Stimulated activated effector memory CD8-positive, alpha-beta T cell treated with anti-CD3 and anti-CD28 coated beads, Interleukin-12 subunit alpha, Interleukin-12 subunit beta, amount 100 ng/mL, for 72 hours (primary cell): Measurements from ENCODE around the gene STIL.
"Not testable (repeated sequence)": the region's sequence is repeated elsewhere in the genome, so short reads cannot be mapped to it uniquely, and the experiment has no call there.

Experiments
- ATAC-seq: fragments of 150-1000 bp; cut with Tn5 transposase; 2 replicates; pipeline ENCODE4 v1.10.0; 2021
- DNase-seq, 2 donors: peaks; one replicate each; pipeline ENCODE4 v3.0.0; 2021 to 2022; ENCODE audit warnings: low spot score in 2 of 2
- H3K27ac Mint-ChIP-seq: one replicate; pipeline ENCODE4 v1.8.0; 2022; ENCODE audit warnings: mild to moderate bottlenecking, mixed read lengths
- H3K36me3 Mint-ChIP-seq: one replicate; pipeline ENCODE4 v1.8.0; 2022; ENCODE audit warnings: mild to moderate bottlenecking, mixed read lengths
- H3K4me1 Mint-ChIP-seq: one replicate; pipeline ENCODE4 v1.8.0; 2022; ENCODE audit warnings: mixed read lengths
- H3K4me3 Mint-ChIP-seq: one replicate; pipeline ENCODE4 v1.8.0; 2022; ENCODE audit warnings: mild to moderate bottlenecking, mixed read lengths
- H3K9me3 Mint-ChIP-seq: one replicate; pipeline ENCODE4 v1.8.0; 2022; ENCODE audit warnings: mixed read lengths

STIL gene

DNA sequence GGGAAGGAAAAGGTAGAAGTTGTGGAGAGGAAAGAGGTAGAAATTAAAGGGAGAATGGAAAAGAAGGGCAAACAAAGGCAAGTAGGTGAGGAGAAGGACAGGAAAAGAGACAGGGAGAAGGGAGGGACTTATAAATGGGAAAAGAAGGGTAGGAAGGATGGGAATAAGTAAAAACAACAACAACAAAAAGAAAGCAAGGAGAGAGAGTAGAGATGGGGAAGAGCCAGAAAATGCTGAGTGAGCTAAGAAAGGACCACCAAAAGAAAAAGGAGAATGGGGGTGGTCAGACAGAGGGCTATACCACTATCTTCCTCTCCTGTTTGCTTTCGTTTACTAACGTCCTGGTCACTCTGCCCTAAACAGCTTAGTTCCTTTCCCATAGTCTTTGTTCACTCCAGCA, 17.9 kb upstream of the STIL start:
- no peak overlapping the region for H3K4me3 Mint-ChIP-seq
- peaks cover 24% of the 10 kb centered on the region for H3K36me3 Mint-ChIP-seq
- no peak overlapping the region for H3K27ac Mint-ChIP-seq
- H3K4me1 Mint-ChIP-seq = peaks cover 7% of the 10 kb centered on the region
- no peaks in the 10 kb centered on the region for H3K9me3 Mint-ChIP-seq
- DNase-seq (no peak), ATAC-seq (no peak)

DNA sequence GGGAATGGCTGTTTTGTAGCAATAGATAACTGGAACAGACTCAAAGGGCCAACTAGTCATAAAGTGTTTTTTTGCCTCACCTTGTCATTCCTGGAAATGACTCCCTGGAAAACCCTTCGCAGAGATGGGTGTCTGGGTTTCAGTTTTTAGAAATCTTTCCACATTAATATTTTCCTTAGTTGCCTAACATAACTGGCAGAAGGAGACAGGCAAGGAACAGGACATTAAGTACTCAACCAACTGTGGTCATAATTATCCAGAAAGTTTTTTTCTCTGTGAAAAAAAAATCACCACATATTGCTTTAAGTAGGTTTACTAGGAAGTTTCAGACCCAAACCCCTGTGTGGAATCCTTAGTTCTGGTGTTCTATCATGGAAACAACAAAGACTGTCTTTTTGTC, 16.3 kb upstream of the STIL start:
- ATAC-seq = no peak
- Mint-ChIP-seq H3K4me1 (no peaks in the 10 kb centered on the region), H3K27ac (no peak overlapping the region), H3K9me3 (no peaks in the 10 kb centered on the region), H3K4me3 (no peak overlapping the region), H3K36me3 (peaks cover 8% of the 10 kb centered on the region)
- no peak for DNase-seq

DNA sequence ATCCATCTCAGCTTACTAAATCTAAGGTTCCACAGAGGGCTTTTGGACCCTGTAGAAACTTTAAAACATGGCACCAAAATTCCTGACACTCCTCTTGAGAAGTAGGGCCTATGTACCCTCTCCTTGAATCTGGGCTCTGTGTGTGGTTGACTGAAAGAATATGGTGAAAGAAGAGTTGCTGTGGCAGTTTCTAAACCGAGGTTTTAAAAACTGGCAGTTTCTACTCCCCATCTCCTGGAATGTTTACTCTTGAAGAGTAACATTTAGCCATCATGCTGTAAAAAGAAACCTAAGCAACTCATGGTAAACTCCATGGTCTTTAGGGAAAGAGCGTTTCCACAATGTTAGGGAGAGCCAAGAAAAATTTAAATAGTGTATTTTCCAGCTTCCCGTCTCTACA, 15.0 kb upstream of the STIL start:
- Mint-ChIP-seq H3K27ac (no peak overlapping the region), H3K4me3 (no peak overlapping the region), H3K9me3 (no peaks in the 10 kb centered on the region), H3K4me1 (no peaks in the 10 kb centered on the region), H3K36me3 (no peaks in the 10 kb centered on the region)
- DNase-seq (no peak), ATAC-seq (no peak)

DNA sequence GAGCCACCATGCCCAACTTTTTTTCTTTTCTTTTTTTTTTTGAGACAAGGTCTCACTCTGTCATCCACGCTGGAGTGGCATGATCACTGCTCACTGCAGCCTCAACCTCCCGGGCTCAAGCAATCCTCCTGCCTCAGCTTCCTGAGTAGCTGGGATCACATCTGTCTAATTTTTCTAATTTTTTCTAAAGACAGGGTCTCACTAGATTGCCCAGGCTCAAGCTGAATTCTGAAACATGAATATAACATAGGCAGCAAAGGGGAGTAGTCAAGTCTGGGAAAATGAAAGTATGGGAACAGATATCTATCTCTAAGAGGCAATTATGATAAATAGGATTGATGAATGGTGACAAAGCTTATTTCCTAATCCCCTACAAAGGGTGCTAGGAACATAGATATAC, 12.3 kb upstream of the STIL start:
- no peaks in the 10 kb centered on the region for H3K36me3 Mint-ChIP-seq
- no peak overlapping the region for H3K4me3 Mint-ChIP-seq
- H3K9me3 Mint-ChIP-seq = no peaks in the 10 kb centered on the region
- no peak for DNase-seq
- H3K27ac Mint-ChIP-seq = no peak overlapping the region
- no peak for ATAC-seq
- H3K4me1 Mint-ChIP-seq = no peaks in the 10 kb centered on the region

DNA sequence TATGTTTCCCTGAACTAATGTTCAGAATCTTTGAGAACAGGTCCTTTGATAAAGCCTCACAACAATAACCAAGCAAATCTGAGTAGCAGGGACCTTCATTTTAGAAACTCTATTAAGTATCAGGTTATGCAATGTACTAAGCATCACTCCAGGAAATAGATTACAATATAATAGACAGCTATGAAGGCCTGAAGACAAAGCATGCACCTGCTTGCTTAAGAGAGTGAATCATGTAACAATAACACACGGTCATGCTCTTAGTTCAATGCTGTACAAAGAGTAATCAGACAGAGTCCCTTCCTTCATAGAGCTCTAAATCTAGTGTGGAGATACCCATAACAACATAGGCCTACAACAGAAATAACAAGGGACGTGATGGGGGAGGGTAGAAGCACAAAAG, 11.6 kb upstream of the STIL start:
- Mint-ChIP-seq H3K27ac (no peak overlapping the region), H3K4me1 (no peaks in the 10 kb centered on the region)

DNA sequence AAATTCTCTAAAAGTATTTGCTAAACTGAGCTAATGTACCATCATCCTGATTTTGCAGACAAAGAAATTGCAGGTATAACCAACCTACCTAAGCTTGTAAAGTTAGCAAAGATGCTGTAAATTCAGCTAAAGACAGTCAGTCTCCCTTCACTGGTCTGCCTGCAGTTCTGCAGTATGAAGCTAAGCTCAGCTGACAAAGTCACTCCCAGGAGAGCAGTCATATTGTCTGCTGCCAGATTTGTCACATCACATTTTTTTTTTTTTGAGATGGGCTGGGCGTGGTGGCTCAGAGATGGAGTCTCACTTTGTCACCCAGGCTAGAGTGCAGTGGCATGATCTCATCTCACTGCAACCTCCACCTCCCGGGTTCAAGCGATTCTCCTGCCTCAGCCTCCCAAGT, 10.7 kb upstream of the STIL start:
- no peak overlapping the region for H3K4me3 Mint-ChIP-seq
- no peak overlapping the region for H3K27ac Mint-ChIP-seq
- H3K36me3 Mint-ChIP-seq = no peaks in the 10 kb centered on the region
- no peaks in the 10 kb centered on the region for H3K9me3 Mint-ChIP-seq
- DNase-seq = no peak
- H3K4me1 Mint-ChIP-seq = no peaks in the 10 kb centered on the region
- peak; percentile 44 for ATAC-seq

More for the DNA sequence above, 11.6 kb upstream of the STIL start:
- ATAC-seq (no peak), DNase-seq (no peak)
- no peaks in the 10 kb centered on the region for H3K9me3 Mint-ChIP-seq
- H3K36me3 Mint-ChIP-seq = no peaks in the 10 kb centered on the region
- no peak overlapping the region for H3K4me3 Mint-ChIP-seq

DNA sequence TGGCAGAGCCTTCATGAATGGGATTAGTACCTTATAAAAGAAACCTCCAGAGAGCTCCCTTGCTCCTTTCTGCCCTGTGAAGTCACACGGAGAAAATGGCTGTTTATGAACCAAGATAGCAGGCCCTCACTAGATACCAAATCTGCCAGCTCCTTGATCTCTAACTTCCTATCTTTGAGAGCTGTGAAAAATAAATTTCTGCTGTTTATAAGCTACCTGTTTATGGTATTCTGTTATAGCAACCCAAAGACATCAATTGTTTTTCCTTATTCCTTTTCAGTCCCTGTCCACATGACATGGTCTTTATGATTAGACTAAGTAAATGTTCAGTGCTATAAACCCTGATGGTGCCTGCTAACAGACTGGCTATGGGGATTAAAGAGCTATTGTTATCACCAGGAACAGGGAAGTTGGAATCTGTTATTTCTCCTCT, 9.7 kb upstream of the STIL start:
- Mint-ChIP-seq H3K36me3 (no peaks in the 10 kb centered on the region), H3K27ac (no peak overlapping the region), H3K4me3 (no peak overlapping the region), H3K4me1 (no peaks in the 10 kb centered on the region), H3K9me3 (no peaks in the 10 kb centered on the region)
- DNase-seq = no peak
- ATAC-seq = no peak

DNA sequence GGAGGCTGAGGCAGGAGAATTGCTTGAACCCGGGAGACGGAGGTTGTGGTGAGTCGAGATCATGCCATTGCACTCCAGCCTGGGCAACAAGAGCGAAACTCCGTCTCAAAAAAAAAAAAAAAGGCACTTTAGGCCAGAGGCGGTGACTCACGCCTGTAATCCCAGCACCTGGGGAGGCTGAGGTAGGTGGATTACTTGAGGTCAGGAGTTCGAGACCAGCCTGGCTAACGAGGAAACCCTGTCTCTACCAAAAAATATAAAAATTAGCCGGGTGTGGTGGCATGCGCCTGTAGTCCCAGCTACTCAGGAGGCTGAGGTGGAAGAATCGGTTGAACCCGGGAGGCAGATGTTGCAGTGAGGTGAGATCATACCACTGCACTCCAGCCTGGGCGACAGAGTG, 6.0 kb upstream of the STIL start:
- H3K36me3 Mint-ChIP-seq, ATAC-seq, H3K27ac Mint-ChIP-seq, H3K4me3 Mint-ChIP-seq, H3K4me1 Mint-ChIP-seq, H3K9me3 Mint-ChIP-seq, DNase-seq: not testable (repeated sequence)

DNA sequence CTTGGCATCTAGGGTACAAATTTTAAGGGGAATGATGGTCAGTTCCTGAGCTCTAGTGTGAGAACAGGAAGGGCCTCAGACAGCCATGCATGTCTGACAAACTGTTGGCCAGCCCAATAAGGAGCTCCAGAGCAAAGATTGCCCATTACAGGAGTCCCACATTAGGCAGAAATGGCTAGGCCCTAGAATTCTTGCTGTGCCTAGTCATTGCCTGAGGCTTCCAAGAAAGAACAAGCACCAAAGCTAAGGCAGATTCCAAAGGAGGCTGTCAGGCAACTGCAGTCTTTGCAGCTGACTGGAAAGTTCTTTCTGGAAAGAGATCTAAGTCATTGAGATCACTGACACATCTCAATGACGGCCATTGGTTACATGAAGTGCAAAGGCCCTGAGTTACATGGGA, 3.9 kb upstream of the STIL start:
- ATAC-seq (no peak), DNase-seq (no peak)
- peaks cover 11% of the 10 kb centered on the region for H3K36me3 Mint-ChIP-seq
- H3K9me3 Mint-ChIP-seq = no peaks in the 10 kb centered on the region
- H3K4me3 Mint-ChIP-seq = no peak overlapping the region
- H3K4me1 Mint-ChIP-seq = peaks cover 15% of the 10 kb centered on the region
- H3K27ac Mint-ChIP-seq = no peak overlapping the region

DNA sequence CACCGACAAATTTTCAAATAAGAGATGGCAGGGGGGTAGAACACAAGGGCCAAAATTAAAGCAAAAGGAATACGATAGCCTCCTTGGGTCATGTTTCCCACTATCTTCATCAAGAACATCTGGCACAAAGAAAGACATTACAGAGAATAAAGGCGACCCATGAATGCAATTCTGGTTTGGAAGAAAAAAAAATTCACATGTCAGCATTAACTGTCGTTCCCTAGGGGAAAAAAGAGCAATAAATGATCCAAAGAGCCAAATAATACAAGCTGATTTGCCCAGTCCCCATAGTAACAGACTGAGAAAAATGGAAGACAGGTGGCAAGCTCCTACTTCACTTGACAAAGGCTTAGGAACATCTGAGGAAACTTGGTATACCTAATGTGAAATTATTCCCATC, 4.5 kb downstream of the STIL start:
- H3K9me3 Mint-ChIP-seq = no peaks in the 10 kb centered on the region
- peaks cover 22% of the 10 kb centered on the region for H3K4me1 Mint-ChIP-seq
- ATAC-seq = no peak
- no peak overlapping the region for H3K27ac Mint-ChIP-seq
- peaks cover 63% of the 10 kb centered on the region for H3K36me3 Mint-ChIP-seq
- no peak overlapping the region for H3K4me3 Mint-ChIP-seq
- DNase-seq = no peak

DNA sequence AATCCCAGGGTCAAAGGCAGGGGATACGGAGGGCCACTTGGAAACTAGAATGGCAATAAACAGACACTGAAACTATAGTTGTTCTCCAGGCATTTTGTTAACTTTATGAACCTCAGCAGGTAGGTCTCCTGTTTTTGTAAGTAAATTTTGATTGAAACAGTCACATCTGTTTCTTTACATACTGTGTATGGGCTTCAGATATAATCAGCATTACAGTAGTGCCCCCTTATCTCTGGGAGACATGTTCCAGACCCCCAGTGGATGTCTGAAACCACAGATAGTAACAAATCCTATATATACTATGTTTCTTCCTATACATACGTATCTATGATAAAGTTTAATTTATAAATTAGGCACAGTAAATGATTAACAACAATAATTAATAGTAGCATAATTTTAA, 11.5 kb downstream of the STIL start:
- no peak for ATAC-seq
- H3K9me3 Mint-ChIP-seq = no peaks in the 10 kb centered on the region
- no peaks in the 10 kb centered on the region for H3K4me1 Mint-ChIP-seq
- no peak overlapping the region for H3K4me3 Mint-ChIP-seq
- H3K27ac Mint-ChIP-seq = no peak overlapping the region
- peaks cover 79% of the 10 kb centered on the region for H3K36me3 Mint-ChIP-seq
- no peak for DNase-seq

DNA sequence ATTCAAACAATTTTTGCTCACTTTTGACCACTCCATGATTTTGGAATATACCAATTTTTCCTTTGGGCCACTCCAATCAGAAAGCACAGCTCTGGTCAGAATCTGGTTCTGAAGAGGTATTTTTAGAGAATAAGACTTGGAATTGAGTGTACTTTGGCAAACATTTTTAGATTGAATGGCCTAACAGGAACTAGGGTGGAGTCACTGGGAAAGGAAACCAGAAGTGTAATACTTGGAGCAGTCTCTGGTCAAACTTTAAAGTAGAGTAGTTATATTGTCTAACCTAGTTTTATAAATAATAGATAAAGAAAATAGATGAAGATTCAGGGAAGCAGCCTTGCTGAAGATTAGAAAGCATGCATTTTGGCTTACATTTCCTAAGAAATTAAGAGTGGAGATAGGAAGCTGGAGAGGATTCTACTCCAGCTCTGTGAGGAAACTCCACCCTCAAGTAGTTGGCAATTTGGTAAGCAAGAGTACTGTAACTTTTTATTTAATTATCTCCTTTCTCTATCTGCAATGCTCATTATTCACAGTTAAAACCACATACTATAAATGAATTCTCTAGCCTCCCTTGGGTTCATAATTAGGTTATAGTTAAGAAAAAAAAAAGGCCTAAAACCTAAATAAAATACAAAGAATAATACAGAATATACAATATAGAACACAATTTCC, 15.8 kb downstream of the STIL start:
- H3K9me3 Mint-ChIP-seq = no peaks in the 10 kb centered on the region
- peaks cover 56% of the 10 kb centered on the region for H3K36me3 Mint-ChIP-seq
- no peak for DNase-seq
- H3K4me3 Mint-ChIP-seq = no peak overlapping the region
- no peaks in the 10 kb centered on the region for H3K4me1 Mint-ChIP-seq
- no peak overlapping the region for H3K27ac Mint-ChIP-seq
- no peak for ATAC-seq

DNA sequence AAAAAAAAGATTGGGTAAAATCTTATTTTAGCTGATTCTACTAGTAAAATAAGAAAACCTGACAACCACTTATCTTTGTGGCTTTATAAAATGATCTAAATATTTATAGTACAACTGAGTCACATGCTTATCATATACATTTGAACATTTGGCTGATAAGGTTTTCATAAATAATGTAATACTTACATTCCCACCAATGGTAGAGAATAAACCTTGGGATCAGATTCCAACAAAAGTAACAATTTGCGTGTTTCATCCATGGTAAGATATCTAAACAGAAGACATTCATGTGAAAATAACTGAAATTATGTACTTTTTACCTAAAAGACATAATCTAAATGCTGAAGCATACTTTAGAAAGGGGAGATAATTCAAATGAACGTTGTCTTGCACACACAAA, 18.4 kb downstream of the STIL start:
- DNase-seq (no peak), ATAC-seq (no peak)
- Mint-ChIP-seq H3K36me3 (peaks cover 50% of the 10 kb centered on the region), H3K27ac (no peak overlapping the region), H3K9me3 (no peaks in the 10 kb centered on the region), H3K4me1 (no peaks in the 10 kb centered on the region), H3K4me3 (no peak overlapping the region)

DNA sequence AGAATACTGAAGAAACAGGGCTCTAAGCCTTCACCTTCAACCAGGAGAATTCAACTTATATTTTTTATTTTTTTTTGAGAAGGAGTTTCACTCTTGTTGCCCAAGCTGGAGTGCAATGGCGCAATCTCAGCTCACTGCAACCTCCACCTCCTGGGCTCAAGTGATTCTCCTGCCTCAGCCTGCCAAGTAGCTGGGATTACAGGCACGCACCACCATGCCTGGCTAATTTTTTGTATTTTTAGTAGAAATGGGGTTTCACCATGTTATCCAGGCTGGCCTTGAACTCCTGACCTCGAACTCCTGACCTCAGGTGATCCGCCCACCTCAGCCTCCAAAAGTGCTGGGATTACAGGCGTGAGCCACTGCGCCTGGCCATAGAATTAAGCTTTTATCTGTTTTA, 19.1 kb downstream of the STIL start:
- not testable (repeated sequence) for H3K4me3 Mint-ChIP-seq, H3K4me1 Mint-ChIP-seq, ATAC-seq, H3K9me3 Mint-ChIP-seq, H3K27ac Mint-ChIP-seq, DNase-seq
- H3K36me3 Mint-ChIP-seq = peaks cover 45% of the 10 kb centered on the region

DNA sequence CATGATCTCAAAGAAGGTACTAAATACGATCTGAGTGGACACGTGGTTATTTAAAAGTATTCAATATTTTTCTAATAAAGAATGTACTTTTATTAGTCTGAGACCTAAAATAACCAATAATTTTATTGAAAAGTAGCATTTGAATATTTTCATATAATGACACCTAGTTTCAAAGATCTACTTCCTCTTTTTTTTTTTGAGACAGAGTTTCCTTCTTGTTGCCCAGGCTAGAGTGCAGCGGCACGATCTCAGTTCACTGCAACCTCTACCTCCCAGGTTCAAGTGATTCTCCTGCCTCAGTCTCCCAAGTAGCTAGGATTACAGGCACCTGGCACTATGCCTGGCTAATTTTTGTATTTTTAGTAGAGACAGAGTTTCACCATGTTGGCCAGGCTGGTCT, 25.8 kb downstream of the STIL start:
- H3K27ac Mint-ChIP-seq, H3K4me3 Mint-ChIP-seq, H3K4me1 Mint-ChIP-seq, ATAC-seq, H3K9me3 Mint-ChIP-seq, DNase-seq: not testable (repeated sequence)
- peaks cover 69% of the 10 kb centered on the region for H3K36me3 Mint-ChIP-seq

DNA sequence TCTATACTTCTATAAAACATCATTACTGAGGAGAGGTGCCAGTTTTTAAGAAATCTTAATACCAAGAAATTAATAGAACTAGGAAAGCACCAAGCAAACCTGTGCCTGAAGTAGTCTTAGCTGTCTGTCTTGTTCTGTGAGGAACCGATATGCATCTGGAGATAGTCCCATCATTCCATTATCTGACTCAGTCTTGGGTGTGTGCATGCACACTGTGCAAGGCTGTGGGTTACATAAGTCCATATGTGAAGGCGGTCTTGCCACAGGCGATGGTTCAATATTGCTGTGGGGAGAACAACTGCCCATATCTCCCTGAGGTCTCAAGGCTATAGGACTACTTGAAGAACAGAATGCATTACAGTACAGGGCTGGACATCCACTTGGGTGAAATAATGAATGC, 33.8 kb downstream of the STIL start:
- H3K36me3 Mint-ChIP-seq = peaks cover 37% of the 10 kb centered on the region
- H3K4me3 Mint-ChIP-seq = no peak overlapping the region
- H3K4me1 Mint-ChIP-seq = no peaks in the 10 kb centered on the region
- DNase-seq (no peak), ATAC-seq (no peak)
- no peak overlapping the region for H3K27ac Mint-ChIP-seq
- H3K9me3 Mint-ChIP-seq = no peaks in the 10 kb centered on the region

DNA sequence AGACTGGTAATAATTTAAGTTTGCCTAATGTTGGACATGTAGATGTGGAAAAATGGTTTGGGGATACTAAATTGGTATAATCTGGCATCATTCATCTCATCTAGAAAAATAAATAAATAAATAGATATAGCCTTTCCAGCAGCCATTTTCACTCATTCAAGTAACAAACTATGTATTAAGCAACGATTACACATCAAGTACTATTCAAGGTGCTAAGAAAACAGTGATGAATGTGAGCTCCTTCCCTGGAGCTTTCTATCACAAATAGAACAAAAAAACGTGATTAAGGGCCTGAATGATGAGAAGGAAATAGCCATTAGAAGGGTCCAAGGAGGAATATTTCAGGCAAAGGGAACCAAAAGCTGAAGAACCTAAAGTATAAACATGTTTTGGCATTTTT, 37.1 kb downstream of the STIL start:
- no peaks in the 10 kb centered on the region for H3K4me1 Mint-ChIP-seq

More for the DNA sequence above, 37.1 kb downstream of the STIL start:
- Mint-ChIP-seq H3K9me3 (no peaks in the 10 kb centered on the region), H3K27ac (no peak overlapping the region), H3K36me3 (peaks cover 42% of the 10 kb centered on the region), H3K4me3 (no peak overlapping the region)
- ATAC-seq (no peak), DNase-seq (no peak)
